Tibial nerve (tissue), 4 donors: ENCODE data around the gene C11orf87.

Source experiments
- CTCF ChIP-seq, 5 experiments: fragments of 200-600 bp in 3 of 5; fragments of 450-650 bp in 2 of 5; sonication (generic) in 3 of 5; IDR thresholded peaks; one replicate each; pipeline ENCODE4 v1.5.1; 2016 to 2019; ENCODE audit warnings: antibody characterized with exemption in 5 of 5, mild to moderate bottlenecking in 3 of 5, moderate library complexity in 2 of 5
- EP300 ChIP-seq, 2 donors: sonication (generic); formaldehyde crosslinking; IDR thresholded peaks; one replicate each; pipeline ENCODE4 v1.6.1; 2017; ENCODE audit warnings: antibody characterized with exemption in 2 of 2, mild to moderate bottlenecking in 1 of 2
- POLR2A ChIP-seq, 2 donors: fragments of 450-650 bp; IDR thresholded peaks; one replicate each; pipeline ENCODE4 v1.6.1; 2017; ENCODE audit warnings: antibody characterized with exemption in 2 of 2, mild to moderate bottlenecking in 2 of 2, moderate library complexity in 2 of 2

- TF ChIP-seq POLR2A (IDR thresholded peaks at IDR 0.05) (no peak), CTCF (IDR thresholded peaks at IDR 0.05) (no peak), EP300 (IDR thresholded peaks at IDR 0.05) (no peak)
These were observed 20.4 kb upstream of the C11orf87 start for GRCh38 chr11:109401545-109401944.
